AG04449 (cell line): ENCODE results near the gene VASH1.
"Not testable (repeated sequence)": the region's sequence is repeated elsewhere in the genome, so short reads cannot be mapped to it uniquely, and the experiment has no call there.

Experiments used
- CTCF ChIA-PET: fragments of 350-600 bp; formaldehyde crosslinking; extraction: SDS; loops from one replicate; lab custom pipeline; 2021; ENCODE audit warnings: antibody characterized with exemption; lab: Yijun Ruan, JAX
- POLR2A ChIA-PET: fragments of 400-600, 350-600 bp; formaldehyde crosslinking; extraction: SDS; loops from one replicate; lab custom pipeline; 2020; ENCODE audit warnings: antibody characterized with exemption, inconsistent platforms; lab: Yijun Ruan, JAX
- DNase-seq: peaks from one replicate; pipeline ENCODE4 v3.0.0-alpha.2; 2010; ENCODE audit warnings: low read depth, low spot score
- H3K4me3 ChIP-seq: 2 replicates; pipeline ENCODE4 v1.5.1; 2011; ENCODE audit warnings: low read depth, mild to moderate bottlenecking, control low read depth, low read length
- TF ChIP-seq, protein P1 (sequence below): IDR thresholded peaks from one replicate; pipeline ENCODE4 v1.5.1; 2011; ENCODE audit warnings: mild to moderate bottlenecking, moderate library complexity, low read length, control low read depth, inconsistent platforms; ENCODE audit not compliant: insufficient read depth; ENCODE audit errors: missing control alignments

The VASH1 gene

DNA sequence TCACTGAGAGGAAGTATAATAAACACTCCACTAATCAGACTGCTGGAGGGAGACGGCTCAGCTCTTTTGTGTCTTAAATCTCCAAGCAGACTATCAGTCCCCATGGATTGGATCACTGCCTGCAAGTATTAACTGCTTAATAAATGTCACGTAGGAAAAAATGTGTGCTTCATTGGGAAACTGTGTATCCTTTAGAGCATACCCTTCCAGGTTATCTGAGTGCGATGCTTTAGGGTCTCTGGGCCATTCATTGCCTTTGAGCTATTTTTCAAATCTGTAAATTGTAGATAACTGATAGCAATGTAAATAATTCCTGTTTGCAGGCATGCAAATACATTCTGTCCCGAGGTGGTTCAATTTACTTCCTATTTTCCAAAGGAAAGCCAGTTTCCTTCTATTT, 45.0 kb upstream of the VASH1 start:
- no peak for DNase-seq
- no peak overlapping the region for H3K4me3 ChIP-seq
- TF ChIP-seq, protein P1, sequence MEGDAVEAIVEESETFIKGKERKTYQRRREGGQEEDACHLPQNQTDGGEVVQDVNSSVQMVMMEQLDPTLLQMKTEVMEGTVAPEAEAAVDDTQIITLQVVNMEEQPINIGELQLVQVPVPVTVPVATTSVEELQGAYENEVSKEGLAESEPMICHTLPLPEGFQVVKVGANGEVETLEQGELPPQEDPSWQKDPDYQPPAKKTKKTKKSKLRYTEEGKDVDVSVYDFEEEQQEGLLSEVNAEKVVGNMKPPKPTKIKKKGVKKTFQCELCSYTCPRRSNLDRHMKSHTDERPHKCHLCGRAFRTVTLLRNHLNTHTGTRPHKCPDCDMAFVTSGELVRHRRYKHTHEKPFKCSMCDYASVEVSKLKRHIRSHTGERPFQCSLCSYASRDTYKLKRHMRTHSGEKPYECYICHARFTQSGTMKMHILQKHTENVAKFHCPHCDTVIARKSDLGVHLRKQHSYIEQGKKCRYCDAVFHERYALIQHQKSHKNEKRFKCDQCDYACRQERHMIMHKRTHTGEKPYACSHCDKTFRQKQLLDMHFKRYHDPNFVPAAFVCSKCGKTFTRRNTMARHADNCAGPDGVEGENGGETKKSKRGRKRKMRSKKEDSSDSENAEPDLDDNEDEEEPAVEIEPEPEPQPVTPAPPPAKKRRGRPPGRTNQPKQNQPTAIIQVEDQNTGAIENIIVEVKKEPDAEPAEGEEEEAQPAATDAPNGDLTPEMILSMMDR, result no peak
- CTCF ChIA-PET, result interaction anchor here (1.9 to 2.1 kb wide), 4 partner anchors 8 to 94 kb away, joined by 6 to 12 read pairs (median 8); no protein-coding TSS in a partner anchor
- POLR2A ChIA-PET, result no interaction called here

DNA sequence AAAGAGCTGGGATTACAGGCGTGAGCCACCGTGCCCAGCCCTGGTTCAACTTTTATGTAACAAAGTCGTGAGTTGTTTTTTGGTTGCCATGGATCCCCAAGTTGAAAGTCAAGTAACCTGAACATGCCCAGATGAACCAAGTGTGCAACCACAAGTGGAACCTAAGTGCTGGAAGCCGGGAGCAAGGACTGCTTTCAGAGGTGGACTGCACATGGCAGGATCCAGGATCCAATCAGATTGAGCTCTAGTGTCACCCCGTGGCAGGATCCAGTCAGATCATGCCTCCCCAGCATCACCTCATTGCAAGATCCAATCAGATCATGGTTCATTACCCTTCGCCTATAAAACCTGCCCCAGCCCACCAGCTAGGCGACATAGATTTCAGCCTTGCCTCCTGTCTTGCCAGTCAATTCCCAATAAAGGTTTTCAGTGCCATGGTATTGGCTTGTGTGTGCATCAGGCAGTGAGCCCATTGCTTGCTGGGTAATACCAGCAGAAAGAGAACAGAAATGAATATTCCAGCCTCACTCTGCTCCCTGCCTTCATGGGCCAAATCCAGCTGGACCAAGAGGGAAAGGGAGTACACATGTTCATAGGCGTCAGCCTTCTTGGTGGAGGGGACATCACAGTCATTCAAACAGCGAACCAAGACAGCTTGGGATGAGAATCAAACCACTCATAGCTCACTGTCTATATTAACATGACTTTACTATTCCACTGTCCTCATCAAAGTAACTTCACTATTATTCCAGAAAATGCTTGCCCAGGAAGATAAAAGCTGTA, 43.6 kb upstream of the VASH1 start:
- DNase-seq, result no peak
- TF ChIP-seq, protein P1, result no peak
- H3K4me3 ChIP-seq, result no peak overlapping the region
- ChIA-PET CTCF (interaction anchor here (2.1 to 3.4 kb wide), 2 partner anchors 7 to 10 kb away, joined by 7 to 22 read pairs; no protein-coding TSS in a partner anchor), POLR2A (no interaction called here)

DNA sequence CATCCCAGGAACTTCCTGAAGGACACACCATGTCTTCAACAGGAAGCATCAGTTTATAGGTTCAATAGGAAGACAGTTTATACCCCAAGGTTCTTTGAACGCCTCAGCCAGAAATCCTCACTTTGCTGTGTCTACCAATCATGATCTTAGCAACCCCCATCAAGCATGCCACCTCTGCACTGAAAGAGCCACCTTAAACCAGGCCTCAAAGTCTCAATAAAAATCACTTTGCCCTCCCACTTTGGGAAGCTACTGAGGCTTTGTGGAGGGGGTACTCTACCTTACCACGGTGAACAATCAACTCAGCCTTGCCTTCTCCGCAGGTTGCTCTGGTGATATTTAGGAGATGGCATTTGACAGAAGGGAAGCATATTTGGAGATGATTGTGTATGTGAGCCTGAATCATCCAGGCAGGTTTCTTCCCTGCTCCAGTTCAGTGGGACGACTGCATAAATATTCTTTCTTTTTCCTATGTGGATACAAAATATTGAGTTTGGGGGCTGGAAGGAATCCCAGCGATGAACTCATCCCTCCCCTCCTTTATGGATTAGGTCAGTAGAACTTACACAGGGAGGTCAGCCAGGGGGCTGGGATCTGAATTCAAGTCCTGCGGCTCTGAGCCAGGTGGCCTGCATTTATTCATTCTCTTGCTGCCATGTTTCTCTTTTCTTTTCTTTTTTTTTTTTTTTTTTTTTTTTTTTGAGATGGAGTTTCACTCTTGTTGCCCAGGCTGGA, 42.8 kb upstream of the VASH1 start:
- no peak overlapping the region for H3K4me3 ChIP-seq
- no peak for DNase-seq
- POLR2A ChIA-PET, result no interaction called here
- TF ChIP-seq, protein P1, result no peak
- CTCF ChIA-PET, result interaction anchor here (3.4 kb wide), 1 partner anchor 8 kb away, joined by 22 read pairs; no protein-coding TSS in a partner anchor

DNA sequence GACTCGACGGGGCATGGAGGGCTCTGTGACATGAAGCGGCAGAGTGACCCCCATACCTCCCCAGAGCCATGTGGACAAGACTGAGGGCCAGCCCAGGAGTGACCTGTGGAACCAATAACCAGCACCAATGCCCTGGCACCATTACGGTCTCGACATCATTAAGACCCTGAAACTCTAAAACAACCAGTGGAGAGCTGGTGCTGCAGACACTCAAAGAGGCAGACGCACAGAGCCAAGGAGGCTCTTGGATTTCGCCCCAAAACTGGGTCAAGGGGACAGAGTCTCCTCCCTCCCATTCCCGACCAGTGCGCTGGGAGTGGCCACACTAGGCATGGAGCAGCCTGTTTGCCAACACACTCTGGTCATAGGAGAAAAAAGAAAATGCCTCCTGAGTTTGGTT, 41.6 kb upstream of the VASH1 start:
- TF ChIP-seq, protein P1, result no peak
- ChIA-PET CTCF (interaction anchor here (0.7 to 3.4 kb wide), 2 partner anchors 9 to 91 kb away, joined by 3 to 22 read pairs; no protein-coding TSS in a partner anchor), POLR2A (no interaction called here)
- H3K4me3 ChIP-seq, result no peak overlapping the region
- no peak for DNase-seq

- CTCF ChIA-PET, result interaction anchor here (0.7 to 3.4 kb wide), 2 partner anchors 10 to 91 kb away, joined by 3 to 22 read pairs; no protein-coding TSS in a partner anchor
- POLR2A ChIA-PET, result no interaction called here
- no peak for DNase-seq
- TF ChIP-seq, protein P1, result no peak
- H3K4me3 ChIP-seq, result no peak overlapping the region
Observed at GRCh38 chr14:76720382-76720813, 40.9 kb upstream of the VASH1 start.

DNA sequence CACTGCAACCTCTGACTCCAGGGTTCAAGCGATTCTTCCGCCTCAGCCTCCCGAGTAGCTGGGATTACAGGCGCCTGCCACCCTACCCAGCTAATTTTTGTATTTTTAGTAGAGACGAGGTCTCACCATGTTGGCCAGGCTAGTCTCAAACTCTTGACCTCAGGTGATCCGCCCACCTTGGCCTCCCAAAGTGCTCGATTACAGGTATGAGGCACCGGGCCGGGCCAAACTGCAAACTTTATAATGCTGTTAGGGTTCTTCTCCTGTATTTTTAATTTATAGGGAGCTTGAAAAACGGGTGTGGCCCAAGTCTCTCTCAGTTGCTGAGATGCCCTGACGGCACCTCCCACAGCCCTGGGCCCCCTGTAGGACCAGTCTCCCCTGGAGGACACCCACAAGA, 39.8 kb upstream of the VASH1 start:
- DNase-seq, H3K4me3 ChIP-seq, POLR2A ChIA-PET: not testable (repeated sequence)
- CTCF ChIA-PET, result interaction anchor here (1.0 to 4.0 kb wide), 2 partner anchors 8 to 12 kb away, joined by 3 to 35 read pairs; no protein-coding TSS in a partner anchor
